Measurements from ENCODE around the gene GNAQ.

- TF ChIP-seq EP300 (IDR thresholded peaks at IDR 0.05) (no peak), CTCF (IDR thresholded peaks at IDR 0.05) (no peak), POLR2A (IDR thresholded peaks at IDR 0.05) (no peak)
Observed at GRCh38 chr9:77748214-77748772, 283.3 kb downstream of the GNAQ start.

Data from upper lobe of left lung (tissue), 4 donors.